ENCODE data around the gene SLC6A13.
"Not testable (repeated sequence)": the region's sequence is repeated elsewhere in the genome, so short reads cannot be mapped to it uniquely, and the experiment has no call there.

SLC6A13 gene

DNA sequence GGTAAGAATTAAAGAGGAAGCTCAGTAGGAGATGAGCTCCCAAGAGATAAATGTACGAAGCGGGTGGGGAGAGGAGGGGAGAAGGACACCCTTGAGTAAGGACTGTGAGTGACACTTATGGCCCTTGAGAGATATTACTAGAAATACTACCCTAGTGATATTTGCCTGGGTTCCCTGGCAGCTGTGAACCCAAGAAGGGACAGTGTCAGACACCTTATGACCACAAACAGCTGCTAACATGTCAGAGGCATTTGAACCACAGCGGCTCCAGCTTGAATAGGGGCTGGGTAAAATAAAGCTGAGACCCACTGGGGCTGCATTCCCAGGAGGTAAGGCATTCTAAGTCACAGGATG, 29.0 kb downstream of the SLC6A13 start:
- no peak for DNase-seq (ENCODE audit: low read depth in 2 of 2)

DNA sequence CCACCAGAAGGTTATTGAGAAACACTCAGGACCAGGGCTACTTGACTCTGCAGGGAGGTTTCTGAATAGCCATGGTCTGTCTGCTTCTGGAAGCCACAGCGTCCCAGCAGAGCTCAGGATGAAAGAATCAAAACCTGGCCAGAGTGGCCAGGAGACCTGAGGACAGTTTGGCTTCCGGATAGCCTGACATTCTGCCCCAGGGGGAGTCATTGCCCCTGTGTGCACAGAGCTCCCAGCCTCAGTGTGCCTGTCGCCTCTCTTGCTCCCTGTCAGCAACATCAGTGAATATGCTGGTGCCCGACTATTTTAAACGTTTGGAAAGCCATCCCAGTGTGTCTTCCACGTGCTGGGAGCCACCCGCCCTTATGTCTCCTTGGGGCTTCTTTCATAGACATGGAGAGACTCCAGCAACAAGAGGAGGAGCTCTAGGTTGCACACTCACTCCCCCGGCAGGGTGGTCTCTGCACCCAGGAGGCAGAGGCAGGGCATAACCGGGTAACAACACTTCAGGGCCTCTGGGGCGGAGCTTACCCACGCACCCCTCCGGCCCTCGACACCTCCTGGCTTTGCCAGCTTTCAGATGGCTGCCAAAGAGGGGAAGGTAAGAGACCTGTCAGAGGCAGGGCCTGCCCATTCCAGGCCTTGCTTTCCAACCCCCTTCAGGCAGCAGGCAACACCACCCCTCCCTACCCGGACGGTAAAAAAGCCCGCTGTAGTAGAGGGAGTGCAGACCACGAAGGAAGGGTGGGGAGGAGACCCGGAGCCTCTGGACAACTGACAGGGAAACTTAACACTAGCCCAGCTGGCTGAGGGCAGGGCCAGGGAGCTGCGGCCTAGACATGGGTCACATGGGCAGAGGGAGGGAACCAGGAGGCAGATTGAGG, 29.7 kb downstream of the SLC6A13 start:
- no peak for DNase-seq (ENCODE audit: low read depth in 2 of 2)

DNA sequence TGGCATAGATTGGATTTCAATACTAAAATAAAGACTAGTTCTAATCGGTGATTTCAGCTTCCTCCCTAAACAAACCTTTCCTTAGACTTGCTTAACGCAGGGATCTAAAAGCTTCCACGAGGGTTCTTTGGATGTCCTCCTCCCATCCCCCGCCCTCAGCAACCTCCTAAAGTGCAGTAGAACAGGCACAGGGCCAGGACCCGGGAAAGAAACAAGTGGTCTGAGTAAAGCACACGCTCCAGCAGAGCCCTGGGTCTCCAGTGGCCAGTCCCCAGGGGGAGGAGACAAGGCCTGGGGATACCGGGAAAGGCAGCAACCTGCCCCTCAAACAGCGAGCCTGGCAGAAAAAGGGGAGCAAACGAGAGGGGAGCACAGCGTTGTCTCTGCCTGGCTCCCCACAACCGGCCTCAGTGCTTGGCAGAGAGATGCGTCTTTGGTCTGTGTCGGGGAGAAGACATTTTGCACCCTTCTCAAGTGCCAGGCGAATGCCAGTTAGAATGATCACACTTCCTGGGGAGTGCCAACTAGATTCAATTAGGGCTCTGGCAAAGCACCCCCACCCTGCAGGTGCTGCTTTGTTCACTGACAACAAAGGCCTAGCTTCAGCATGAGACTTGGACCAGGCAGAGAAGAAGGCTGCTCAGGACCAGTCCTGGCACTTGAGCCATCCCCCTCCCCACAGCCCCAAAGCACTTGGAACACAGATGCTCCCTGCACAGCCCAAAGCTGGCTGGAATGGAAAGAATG, 31.5 kb downstream of the SLC6A13 start:
- no peak for DNase-seq (ENCODE audit: low read depth in 2 of 2)

DNA sequence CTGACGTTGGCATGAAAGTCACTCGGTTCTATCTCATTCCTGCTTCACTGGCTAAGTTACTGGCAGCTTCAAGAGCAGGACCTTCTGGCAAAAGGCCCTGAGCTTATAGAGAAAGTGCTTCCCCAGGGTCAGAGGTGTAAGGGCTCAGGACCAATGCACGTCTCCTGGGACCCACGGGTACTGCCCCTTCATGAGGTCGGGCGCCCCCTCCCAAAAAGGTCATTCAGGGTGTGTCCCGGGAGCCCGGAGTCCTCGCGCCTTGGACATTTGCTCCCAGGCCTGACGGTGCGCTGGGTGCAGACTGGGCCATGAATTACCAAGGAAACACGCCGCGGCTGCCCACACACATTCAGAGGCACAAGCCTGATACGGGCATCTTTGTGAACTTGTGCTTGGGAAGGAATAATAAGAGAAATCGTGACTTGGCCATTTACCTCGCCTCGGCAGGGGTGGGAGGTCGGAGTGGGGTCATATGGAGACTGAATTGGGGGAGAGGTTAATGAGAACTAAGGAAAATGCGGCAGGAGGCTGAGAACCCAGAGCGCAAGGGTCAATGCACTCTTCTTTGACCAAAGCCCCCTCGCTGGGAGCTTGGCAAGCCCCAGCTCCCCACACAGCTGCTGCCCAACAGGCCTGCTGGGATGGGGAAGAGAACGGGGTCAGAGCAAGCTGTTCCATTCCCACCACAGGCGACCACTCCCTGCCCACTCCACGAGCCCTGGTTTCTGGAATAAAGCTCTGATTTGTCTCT, 33.0 kb downstream of the SLC6A13 start:
- DNase-seq (ENCODE audit: low read depth in 2 of 2), result no peak

DNA sequence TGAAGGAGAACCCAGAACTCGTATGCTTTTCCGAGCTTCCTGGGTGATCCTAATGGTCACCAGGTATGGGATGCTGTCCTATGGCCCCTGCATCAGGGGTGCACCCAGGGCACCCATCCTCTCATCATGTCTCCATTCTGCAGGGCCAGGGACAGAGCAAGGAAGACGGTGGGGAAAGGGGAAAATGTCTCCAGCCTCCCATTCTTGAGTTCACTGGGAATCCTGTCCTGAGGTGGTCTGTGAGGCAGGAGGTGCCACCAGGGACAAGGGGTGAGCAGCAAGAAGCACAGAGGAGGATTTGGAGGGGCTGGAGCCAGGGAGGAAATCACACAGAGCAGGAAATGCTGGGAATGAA, 33.8 kb downstream of the SLC6A13 start:
- DNase-seq (ENCODE audit: low read depth in 2 of 2), result no peak

DNA sequence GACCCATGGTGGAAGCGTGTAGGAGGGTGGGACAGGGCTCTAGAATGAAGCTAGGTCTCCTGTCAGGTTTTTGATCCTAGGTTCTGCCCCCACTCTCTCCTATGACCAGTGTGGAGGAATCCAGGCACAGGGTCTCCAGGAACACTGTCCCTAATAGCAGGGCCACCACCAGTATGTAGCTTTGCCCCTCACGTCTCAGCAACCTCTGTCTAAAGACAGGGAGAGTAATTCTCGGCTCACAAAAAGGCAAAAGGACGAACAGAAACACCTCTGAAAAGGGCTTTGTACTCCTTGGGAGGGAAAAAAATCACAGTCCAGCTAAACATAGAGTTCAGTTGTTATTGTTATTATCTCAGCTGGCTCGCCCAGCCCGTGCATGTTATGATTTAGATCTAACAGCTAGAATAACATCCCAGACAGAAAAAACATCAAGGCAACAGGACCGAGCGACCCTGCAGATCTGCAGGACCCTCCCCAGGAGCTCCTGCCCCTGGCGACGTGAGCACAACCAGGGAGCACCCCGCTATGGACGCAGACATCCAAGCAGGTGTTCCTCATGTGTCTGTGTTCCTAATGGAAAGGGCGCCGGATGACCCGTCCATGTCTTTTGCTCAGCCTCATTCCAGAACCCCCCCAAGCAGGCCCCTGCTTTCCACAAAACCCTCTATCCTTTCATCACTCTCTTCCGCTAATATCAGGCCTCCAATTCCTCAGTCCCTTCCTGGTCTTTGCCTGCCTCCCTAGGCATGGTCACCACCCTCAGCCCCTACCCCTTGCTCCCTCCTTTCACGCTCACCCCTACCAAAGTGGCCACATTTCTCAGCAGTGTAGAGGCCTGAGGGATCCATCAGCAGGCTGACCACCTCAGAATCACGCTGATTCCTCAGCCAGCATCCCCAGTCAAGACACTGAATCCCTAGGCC, 34.5 kb downstream of the SLC6A13 start:
- DNase-seq (ENCODE audit: low read depth in 2 of 2), result no peak

DNA sequence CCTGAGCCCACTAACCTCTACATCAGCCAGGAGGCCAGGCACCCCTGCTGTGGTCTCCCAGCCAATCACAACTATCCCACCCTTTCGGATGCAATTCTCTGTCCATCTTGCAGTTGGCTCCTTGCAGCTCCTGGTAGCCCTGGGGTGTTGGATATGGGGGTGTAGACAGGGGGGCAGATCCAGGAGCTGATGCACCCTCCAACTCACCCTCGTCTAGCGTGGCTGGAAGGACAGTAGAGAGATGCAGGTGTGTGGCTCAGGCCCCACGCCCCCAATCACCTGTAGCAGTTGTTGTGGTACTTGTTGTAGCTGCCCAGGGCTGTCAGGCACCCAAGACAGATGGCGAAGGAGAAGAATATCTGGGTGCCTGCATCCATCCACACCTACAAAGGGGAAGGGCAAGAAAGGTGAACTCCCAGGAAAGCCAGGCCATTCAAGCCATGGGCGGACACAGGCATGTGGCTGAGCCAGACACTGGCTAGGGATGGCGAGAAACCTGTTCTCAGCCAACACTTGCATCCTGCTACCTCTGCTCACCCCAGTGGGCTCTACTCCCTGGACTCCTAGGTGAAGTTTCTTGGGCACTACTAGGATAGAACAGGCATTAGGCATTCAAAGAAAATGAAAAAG, 35.2 kb downstream of the SLC6A13 start:
- no peak for DNase-seq (ENCODE audit: low read depth in 2 of 2)

DNA sequence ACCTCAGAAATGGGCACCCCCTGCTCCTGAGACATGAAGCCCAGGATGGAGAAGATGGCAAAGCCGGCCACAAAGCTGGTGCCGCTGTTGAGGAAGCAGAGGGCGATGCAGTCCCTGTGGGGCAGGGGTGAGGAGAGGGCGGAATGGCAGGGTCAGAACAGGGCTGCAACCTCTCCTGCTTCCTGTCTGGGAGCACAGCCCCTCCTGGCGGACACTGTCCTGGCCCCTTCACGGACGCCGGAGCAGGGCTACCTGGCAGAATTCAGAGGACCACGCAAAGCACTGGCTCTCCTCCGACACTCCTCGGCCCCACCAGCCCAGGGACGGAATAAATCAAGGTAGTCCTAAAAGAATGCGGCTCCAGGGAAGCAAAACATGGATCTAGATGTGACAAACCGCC, 36.2 kb downstream of the SLC6A13 start:
- no peak for DNase-seq (ENCODE audit: low read depth in 2 of 2)

DNA sequence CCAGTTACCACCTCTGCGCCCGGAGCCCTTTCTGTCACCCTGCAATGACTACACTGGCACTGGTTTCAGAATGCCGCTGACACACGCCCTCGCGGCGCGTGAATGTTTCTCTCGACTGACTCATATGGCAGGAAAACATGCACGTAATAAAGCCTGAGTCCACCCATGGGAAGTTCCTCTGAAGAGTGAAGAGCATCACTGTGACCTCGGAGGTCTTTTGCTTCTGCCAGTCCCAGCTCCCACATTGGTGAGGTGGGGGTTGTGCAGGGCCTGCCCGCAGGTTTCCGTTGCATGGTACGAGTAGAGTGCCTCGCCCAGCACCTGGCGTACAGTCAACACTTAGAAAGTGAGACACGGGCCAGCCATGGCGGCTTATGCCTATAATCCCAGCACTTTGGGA, 37.6 kb downstream of the SLC6A13 start:
- no peak for DNase-seq (ENCODE audit: low read depth in 2 of 2)

DNA sequence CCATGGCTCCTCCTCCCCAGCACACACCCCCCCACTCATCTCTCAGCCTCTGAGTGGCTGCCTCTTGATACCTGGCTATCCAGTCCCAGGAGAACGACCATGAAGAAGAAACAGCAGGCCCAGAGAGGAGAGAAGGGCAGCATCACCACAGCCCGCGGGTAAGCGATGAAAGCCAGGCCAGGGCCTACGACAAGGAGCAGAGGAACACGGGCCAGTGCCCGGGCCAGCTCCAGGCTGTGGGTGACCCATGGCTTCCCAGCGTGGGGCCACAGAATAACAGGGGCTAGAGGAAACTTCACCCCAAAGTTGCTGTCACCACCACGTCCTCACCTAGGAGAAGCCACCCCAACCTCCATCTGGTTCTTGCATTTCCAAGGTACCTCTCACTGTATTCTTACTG, 38.3 kb downstream of the SLC6A13 start:
- DNase-seq (ENCODE audit: low read depth in 2 of 2), result no peak

DNA sequence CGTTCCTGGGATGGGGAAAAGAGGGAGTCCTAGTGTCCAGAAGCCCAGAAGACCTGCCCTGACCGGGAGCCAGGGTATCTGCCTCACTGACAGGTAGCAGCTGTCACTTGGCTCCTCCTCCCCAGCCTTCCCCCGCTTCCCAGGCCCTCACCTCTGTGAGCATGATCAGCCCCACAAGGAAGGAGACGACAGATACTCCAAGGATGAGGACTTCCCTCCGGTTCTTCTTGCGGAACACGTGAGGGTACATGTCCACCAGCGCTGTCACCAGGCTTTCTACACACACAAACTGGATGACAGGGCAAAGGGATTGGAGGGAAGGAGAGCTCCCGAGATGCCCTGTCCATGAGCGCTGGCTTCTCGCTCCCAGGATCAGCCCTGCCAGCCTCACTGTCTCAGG, 38.8 kb downstream of the SLC6A13 start:
- no peak for DNase-seq (ENCODE audit: low read depth in 2 of 2)

DNA sequence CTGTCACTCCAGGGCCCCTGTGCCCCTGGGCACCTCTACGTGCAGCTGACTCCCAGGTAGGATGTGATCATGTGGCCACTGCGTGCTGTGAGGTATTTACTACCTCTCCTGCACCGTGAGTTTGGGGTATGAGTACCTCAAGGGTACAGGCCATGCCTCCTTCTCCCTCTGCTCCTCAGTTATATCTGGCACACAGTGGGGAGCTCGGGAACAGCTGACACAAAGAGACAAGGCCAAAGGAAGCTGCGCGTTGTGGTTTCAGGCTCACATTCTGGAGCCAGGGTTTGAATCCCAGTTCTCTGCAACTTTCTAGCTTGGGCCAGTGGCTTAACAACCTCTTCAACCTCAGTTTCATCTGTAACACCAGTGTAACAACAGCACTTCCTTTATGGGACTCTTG, 40.9 kb downstream of the SLC6A13 start:
- no peak for DNase-seq (ENCODE audit: low read depth in 2 of 2)

DNA sequence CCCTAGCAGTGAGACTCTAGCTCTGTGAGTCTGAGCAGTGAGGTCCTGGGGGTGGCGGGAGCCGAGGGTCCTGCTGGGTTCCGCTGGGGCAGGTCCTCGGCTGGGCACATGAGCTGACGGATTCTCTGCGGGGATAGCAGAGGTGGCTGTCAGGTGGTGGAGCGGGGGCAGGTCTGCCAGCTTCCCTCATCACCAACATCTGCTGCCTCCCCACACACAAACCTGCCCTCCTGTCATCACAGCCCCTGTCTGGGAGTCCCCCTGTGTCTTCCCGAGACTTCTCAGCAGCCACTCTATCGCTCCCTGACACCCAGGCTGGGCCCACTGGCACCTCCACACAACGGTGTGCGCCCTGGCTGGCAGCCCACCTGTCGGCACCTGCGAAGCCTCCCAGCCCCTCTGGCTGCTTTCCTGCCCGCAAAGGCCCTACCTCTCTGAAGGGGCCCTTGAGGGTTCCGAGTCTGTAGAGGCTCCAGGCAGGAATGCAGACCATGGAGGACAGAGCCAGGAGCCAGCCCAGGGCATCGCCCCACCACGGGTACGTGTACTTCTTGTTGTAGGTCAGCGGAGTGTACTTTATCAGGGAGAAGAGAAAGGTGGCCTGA, 41.6 kb downstream of the SLC6A13 start:
- DNase-seq (ENCODE audit: low read depth in 2 of 2), result no peak

DNA sequence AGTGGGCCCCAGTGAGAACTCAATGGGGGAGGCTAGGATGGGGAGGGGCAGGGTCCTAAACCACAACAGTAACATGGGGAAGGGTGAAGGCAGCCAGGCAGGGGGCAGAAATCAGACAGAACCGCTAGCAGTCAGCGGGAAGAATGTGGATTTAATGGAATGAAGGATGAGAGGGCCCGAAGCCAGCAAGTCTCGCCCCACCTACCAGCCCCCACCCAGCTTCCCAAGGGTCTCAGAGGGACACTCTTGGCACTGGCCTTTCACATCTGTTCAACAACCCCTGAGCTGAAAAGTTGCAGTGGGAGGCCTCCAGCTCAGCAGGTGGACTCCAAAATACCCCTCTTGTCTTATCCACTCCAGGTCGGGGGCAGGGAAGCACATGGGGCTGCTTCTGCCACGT, 42.1 kb downstream of the SLC6A13 start:
- no peak for DNase-seq (ENCODE audit: low read depth in 2 of 2)

DNA sequence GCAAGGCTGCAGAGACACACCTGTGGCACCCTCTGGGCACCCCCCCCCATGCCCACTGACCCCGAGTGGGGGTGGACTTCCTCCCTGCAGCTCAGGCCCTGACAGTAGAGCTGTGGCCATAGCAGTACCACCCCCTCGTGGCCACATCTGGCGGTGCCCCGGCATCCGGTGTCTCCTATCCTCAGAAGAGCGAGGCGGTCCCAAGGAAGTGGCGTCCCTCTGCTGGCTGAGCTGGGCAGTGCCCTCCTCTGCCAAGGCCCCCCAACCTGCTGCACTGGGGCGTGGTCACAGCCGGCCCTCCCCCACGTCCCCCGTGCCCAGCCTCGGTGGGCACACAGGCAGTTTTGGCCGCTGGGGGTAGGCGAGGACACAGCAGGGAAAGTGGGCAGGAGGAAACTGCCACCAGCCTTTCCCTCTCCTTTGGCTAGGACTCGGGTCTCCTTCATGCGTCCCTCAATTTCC, 42.7 kb downstream of the SLC6A13 start:
- DNase-seq (ENCODE audit: low read depth in 2 of 2), result no peak

DNA sequence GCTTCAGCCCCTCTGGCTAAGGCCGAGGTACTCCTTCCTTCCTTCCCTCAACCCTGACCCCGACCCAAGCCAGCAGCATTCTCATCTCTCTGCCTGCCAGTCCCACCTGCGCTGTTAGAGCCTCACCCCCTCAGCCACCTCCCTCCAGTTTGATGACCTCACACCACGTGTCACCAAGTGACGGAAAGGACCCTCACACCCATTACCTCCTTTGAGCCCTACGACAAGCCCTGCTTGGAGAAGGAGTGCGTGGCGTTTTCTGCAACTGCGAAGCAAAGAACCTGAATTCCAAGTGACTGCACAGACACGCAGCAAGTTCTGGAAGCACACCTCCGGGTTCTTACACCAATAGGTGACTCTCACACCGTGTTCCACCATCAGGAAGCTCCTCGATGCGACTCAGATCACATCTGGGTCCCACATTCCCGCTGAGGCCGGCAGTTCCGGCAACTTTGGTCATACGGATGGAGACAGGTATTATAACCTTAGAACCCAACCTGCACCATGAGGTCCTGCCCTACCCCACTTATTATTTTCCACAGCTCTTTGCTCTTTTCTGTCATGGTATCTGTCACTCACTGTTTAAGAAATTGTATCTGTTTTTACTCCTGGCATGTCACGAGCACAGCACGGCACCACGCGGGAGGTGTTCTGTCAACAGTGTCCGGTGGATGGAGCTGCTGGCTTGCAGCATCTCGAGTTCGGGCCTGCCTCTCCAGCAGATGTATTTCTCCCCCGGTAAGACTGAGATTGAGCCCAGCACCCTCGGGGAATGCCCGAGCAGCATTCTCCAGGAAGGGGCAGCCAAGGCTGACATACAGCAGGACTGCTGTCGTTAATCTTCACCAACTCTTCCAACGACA, 43.7 kb downstream of the SLC6A13 start:
- DNase-seq (ENCODE audit: low read depth in 2 of 2), result no peak

DNA sequence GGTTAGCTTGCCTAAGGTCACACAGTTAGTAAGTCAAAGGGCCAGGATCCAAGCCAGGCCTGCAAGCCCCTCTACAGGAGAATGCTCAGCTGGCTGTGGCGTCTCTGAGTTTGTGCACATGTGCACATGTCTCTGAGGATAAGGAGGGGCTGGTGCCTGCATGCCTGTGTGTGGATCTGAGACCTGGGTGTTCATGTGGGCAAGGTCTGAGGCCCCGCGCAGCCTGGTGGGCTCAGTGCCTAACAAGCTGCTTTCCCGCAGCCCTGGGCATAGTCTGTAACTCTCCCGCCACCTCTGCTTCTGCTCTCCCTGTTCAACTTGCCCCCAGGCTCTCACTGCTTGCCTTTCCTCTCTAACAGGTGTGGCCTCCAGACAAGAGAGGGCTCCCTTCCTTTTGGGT, 44.4 kb downstream of the SLC6A13 start:
- DNase-seq (ENCODE audit: low read depth in 2 of 2), result no peak

DNA sequence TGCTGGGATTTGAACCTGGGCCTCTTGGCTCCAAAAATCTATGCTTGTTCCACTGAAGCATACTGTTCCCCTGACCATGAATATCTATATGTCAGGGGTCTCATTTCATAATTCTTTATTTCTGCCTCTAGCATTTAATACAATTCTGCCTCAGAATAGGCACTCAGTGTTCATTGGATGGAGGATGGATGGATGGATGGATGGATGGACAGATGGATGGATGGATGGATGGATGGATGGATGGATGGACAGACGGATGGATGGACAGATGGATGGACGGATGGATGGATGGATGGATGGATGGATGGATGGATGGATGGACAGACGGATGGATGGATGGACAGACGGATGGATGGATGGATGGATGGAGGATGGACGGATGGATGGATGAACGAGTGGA, 45.6 kb downstream of the SLC6A13 start:
- DNase-seq (ENCODE audit: low read depth in 2 of 2), result not testable (repeated sequence)

DNA sequence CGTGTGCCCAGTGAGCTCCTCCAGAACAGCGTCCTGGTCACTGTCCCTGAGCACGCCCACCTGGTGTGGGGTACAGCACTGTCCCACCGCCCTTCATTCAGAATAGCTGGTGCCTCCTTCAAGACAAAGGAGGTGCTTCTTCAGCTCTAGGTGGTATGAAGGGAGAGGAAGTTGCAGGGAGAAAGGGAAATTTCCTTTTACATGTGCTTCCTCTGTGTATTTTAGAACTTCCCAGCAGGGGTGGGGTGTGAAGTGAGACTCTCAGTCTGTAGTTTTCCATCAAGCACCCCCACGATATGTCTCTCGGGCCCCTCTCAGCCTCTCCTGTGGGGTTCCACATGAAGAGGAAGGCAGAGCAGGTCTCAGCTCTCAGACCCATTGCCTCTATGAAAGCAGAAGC, 47.5 kb downstream of the SLC6A13 start:
- DNase-seq (ENCODE audit: low read depth in 2 of 2), result no peak

Data from fibroblast of skin of left biceps (primary cell).